Measurements from ENCODE around the gene KIF13A.
"Not testable (repeated sequence)": the region's sequence is repeated elsewhere in the genome, so short reads cannot be mapped to it uniquely, and the experiment has no call there.

Gene KIF13A

GRCh38 chr6:17740559-17741220 lies 246.7 kb downstream of the KIF13A start:
- no peak overlapping the region for H3K4me2 ChIP-seq (ENCODE audit: low read length)
- H3K79me2 ChIP-seq (ENCODE audit: control insufficient read depth, insufficient read depth, low read length), result no peaks in the 10 kb centered on the region
- no peak overlapping the region for H2AK5ac ChIP-seq (ENCODE audit: low read length)
- no CpG with 5 or more reads among the region's 5 CpGs for WGBS (ENCODE audit: extremely low coverage, insufficient coverage, low lambda C conversion rate)
- H3K9ac ChIP-seq (ENCODE audit: low read length), result no peak overlapping the region
- H3K79me1 ChIP-seq (ENCODE audit: low read length), result no peaks in the 10 kb centered on the region
- H3K56ac ChIP-seq (ENCODE audit: low read length), result no peak overlapping the region
- no peak overlapping the region for H2BK15ac ChIP-seq (replicated peaks; ENCODE audit: low read depth)
- H2BK5ac ChIP-seq (ENCODE audit: low read length), result no peak overlapping the region
- no peak for DNase-seq
- H4K8ac ChIP-seq (ENCODE audit: low read depth, low read length), result no peak overlapping the region
- H3K36me3 ChIP-seq (ENCODE audit: control insufficient read depth, insufficient read depth, low read length), result no peaks in the 10 kb centered on the region
- H3K18ac ChIP-seq (ENCODE audit: low read length), result no peak overlapping the region
- H3K4me3 ChIP-seq (ENCODE audit: low read length), result no peak overlapping the region
- H2BK120ac ChIP-seq (ENCODE audit: low read depth, low read length), result no peak overlapping the region
- H4K5ac ChIP-seq (ENCODE audit: low read length), result no peak overlapping the region
- H3K23ac ChIP-seq (ENCODE audit: low read length), result no peak overlapping the region
- no peaks in the 10 kb centered on the region for H3K4me1 ChIP-seq (ENCODE audit: control insufficient read depth, low read depth, low read length)
- H3K27ac ChIP-seq (ENCODE audit: low read depth, low read length), result no peak overlapping the region
- no peak overlapping the region for H3K4ac ChIP-seq (ENCODE audit: low read depth, low read length)
- H3K27me3 ChIP-seq (ENCODE audit: insufficient read depth, low read length, poor library complexity), result no peaks in the 10 kb centered on the region

GRCh38 chr6:17737704-17738252 lies 249.7 kb downstream of the KIF13A start:
- H3K27me3 ChIP-seq (ENCODE audit: insufficient read depth, low read length, poor library complexity), result no peaks in the 10 kb centered on the region
- H3K18ac ChIP-seq (ENCODE audit: low read length), result no peak overlapping the region
- H3K4me1 ChIP-seq (ENCODE audit: control insufficient read depth, low read depth, low read length), result no peaks in the 10 kb centered on the region
- no peak overlapping the region for H2AK5ac ChIP-seq (ENCODE audit: low read length)
- H3K23ac ChIP-seq (ENCODE audit: low read length), result no peak overlapping the region
- no peak overlapping the region for H2BK120ac ChIP-seq (ENCODE audit: low read depth, low read length)
- H3K9ac ChIP-seq (ENCODE audit: low read length), result no peak overlapping the region
- no peaks in the 10 kb centered on the region for H3K36me3 ChIP-seq (ENCODE audit: control insufficient read depth, insufficient read depth, low read length)
- H2BK5ac ChIP-seq (ENCODE audit: low read length), result no peak overlapping the region
- WGBS (ENCODE audit: extremely low coverage, insufficient coverage, low lambda C conversion rate), result no CpG with 5 or more reads among the region's 1 CpG
- H4K5ac ChIP-seq (ENCODE audit: low read length), result no peak overlapping the region
- H2BK15ac ChIP-seq (replicated peaks; ENCODE audit: low read depth), result no peak overlapping the region
- DNase-seq, result no peak
- H3K4me3 ChIP-seq (ENCODE audit: low read length), result no peak overlapping the region
- H3K27ac ChIP-seq (ENCODE audit: low read depth, low read length), result no peak overlapping the region
- H3K79me2 ChIP-seq (ENCODE audit: control insufficient read depth, insufficient read depth, low read length), result no peaks in the 10 kb centered on the region
- no peak overlapping the region for H3K4me2 ChIP-seq (ENCODE audit: low read length)
- H3K4ac ChIP-seq (ENCODE audit: low read depth, low read length), result no peak overlapping the region
- H3K56ac ChIP-seq (ENCODE audit: low read length), result no peak overlapping the region
- no peak overlapping the region for H4K8ac ChIP-seq (ENCODE audit: low read depth, low read length)
- H3K79me1 ChIP-seq (ENCODE audit: low read length), result no peaks in the 10 kb centered on the region

- H2BK120ac ChIP-seq (ENCODE audit: low read depth, low read length); H4K8ac ChIP-seq (ENCODE audit: low read depth, low read length); H3K9ac ChIP-seq (ENCODE audit: low read length); H3K4ac ChIP-seq (ENCODE audit: low read depth, low read length); H3K4me3 ChIP-seq (ENCODE audit: low read length); DNase-seq; H3K56ac ChIP-seq (ENCODE audit: low read length); H3K18ac ChIP-seq (ENCODE audit: low read length); H3K23ac ChIP-seq (ENCODE audit: low read length); H3K27ac ChIP-seq (ENCODE audit: low read depth, low read length); H3K36me3 ChIP-seq (ENCODE audit: control insufficient read depth, insufficient read depth, low read length); H3K79me2 ChIP-seq (ENCODE audit: control insufficient read depth, insufficient read depth, low read length); H2BK15ac ChIP-seq (replicated peaks; ENCODE audit: low read depth); H3K27me3 ChIP-seq (ENCODE audit: insufficient read depth, low read length, poor library complexity); H3K79me1 ChIP-seq (ENCODE audit: low read length); H3K4me2 ChIP-seq (ENCODE audit: low read length); H2AK5ac ChIP-seq (ENCODE audit: low read length); H3K4me1 ChIP-seq (ENCODE audit: control insufficient read depth, low read depth, low read length); H4K5ac ChIP-seq (ENCODE audit: low read length); H2BK5ac ChIP-seq (ENCODE audit: low read length): not testable (repeated sequence)
- WGBS (ENCODE audit: extremely low coverage, insufficient coverage, low lambda C conversion rate), result no CpG with 5 or more reads among the region's 27 CpGs
Measured at GRCh38 chr6:17735311-17735710, 252.1 kb downstream of the KIF13A start.

- no peak overlapping the region for H3K4ac ChIP-seq (ENCODE audit: low read depth, low read length)
- H2BK5ac ChIP-seq (ENCODE audit: low read length), result no peak overlapping the region
- no peak overlapping the region for H4K5ac ChIP-seq (ENCODE audit: low read length)
- no peaks in the 10 kb centered on the region for H3K79me1 ChIP-seq (ENCODE audit: low read length)
- no peak overlapping the region for H4K8ac ChIP-seq (ENCODE audit: low read depth, low read length)
- H3K4me3 ChIP-seq (ENCODE audit: low read length), result no peak overlapping the region
- H3K4me2 ChIP-seq (ENCODE audit: low read length), result no peak overlapping the region
- H3K23ac ChIP-seq (ENCODE audit: low read length), result no peak overlapping the region
- H3K56ac ChIP-seq (ENCODE audit: low read length), result no peak overlapping the region
- no peak overlapping the region for H2BK15ac ChIP-seq (replicated peaks; ENCODE audit: low read depth)
- H3K27ac ChIP-seq (ENCODE audit: low read depth, low read length), result no peak overlapping the region
- WGBS (ENCODE audit: extremely low coverage, insufficient coverage, low lambda C conversion rate), result no CpG with 5 or more reads among the region's 6 CpGs
- no peak overlapping the region for H2BK120ac ChIP-seq (ENCODE audit: low read depth, low read length)
- H3K36me3 ChIP-seq (ENCODE audit: control insufficient read depth, insufficient read depth, low read length), result no peaks in the 10 kb centered on the region
- no peaks in the 10 kb centered on the region for H3K27me3 ChIP-seq (ENCODE audit: insufficient read depth, low read length, poor library complexity)
- H3K18ac ChIP-seq (ENCODE audit: low read length), result no peak overlapping the region
- DNase-seq, result no peak
- H3K79me2 ChIP-seq (ENCODE audit: control insufficient read depth, insufficient read depth, low read length), result no peaks in the 10 kb centered on the region
- no peak overlapping the region for H3K9ac ChIP-seq (ENCODE audit: low read length)
- H3K4me1 ChIP-seq (ENCODE audit: control insufficient read depth, low read depth, low read length), result no peaks in the 10 kb centered on the region
- H2AK5ac ChIP-seq (ENCODE audit: low read length), result no peak overlapping the region
Measured at GRCh38 chr6:17730078-17730704, 257.2 kb downstream of the KIF13A start.

- DNase-seq, result peak; percentile 6
- WGBS (ENCODE audit: extremely low coverage, insufficient coverage, low lambda C conversion rate), result no CpG with 5 or more reads among the region's 12 CpGs
Measured at GRCh38 chr6:17729223-17730077, 258.0 kb downstream of the KIF13A start.

More at GRCh38 chr6:17729223-17730077, 258.0 kb downstream of the KIF13A start:
- H3K4me1 ChIP-seq (ENCODE audit: control insufficient read depth, low read depth, low read length), result no peaks in the 10 kb centered on the region
- H3K27ac ChIP-seq (ENCODE audit: low read depth, low read length), result no peak overlapping the region
- H3K79me1 ChIP-seq (ENCODE audit: low read length), result no peaks in the 10 kb centered on the region
- no peaks in the 10 kb centered on the region for H3K36me3 ChIP-seq (ENCODE audit: control insufficient read depth, insufficient read depth, low read length)
- no peak overlapping the region for H3K4ac ChIP-seq (ENCODE audit: low read depth, low read length)
- no peak overlapping the region for H3K9ac ChIP-seq (ENCODE audit: low read length)
- H2BK15ac ChIP-seq (replicated peaks; ENCODE audit: low read depth), result no peak overlapping the region
- no peak overlapping the region for H3K4me2 ChIP-seq (ENCODE audit: low read length)
- H3K23ac ChIP-seq (ENCODE audit: low read length), result no peak overlapping the region
- no peak overlapping the region for H3K56ac ChIP-seq (ENCODE audit: low read length)
- H3K4me3 ChIP-seq (ENCODE audit: low read length), result no peak overlapping the region
- H3K18ac ChIP-seq (ENCODE audit: low read length), result no peak overlapping the region
- no peak overlapping the region for H4K5ac ChIP-seq (ENCODE audit: low read length)
- no peak overlapping the region for H2BK5ac ChIP-seq (ENCODE audit: low read length)
- H2BK120ac ChIP-seq (ENCODE audit: low read depth, low read length), result no peak overlapping the region
- no peaks in the 10 kb centered on the region for H3K27me3 ChIP-seq (ENCODE audit: insufficient read depth, low read length, poor library complexity)
- H4K8ac ChIP-seq (ENCODE audit: low read depth, low read length), result no peak overlapping the region
- H2AK5ac ChIP-seq (ENCODE audit: low read length), result no peak overlapping the region
- H3K79me2 ChIP-seq (ENCODE audit: control insufficient read depth, insufficient read depth, low read length), result no peaks in the 10 kb centered on the region
